A204.1 (cell line): Measurements from ENCODE around the gene MYL3.
"Not testable (repeated sequence)": the region's sequence is repeated elsewhere in the genome, so short reads cannot be mapped to it uniquely, and the experiment has no call there.

ENCODE experiments used
- FAIRE-seq: peaks from 2 replicates; lab custom pipeline; 2012; peaks lifted over from hg19 to GRCh38; lab: Jason Lieb, UNC

The MYL3 gene

GRCh38 chr3:46824211-46824970, 38.9 kb downstream of the MYL3 start:
- no peak for FAIRE-seq

DNA sequence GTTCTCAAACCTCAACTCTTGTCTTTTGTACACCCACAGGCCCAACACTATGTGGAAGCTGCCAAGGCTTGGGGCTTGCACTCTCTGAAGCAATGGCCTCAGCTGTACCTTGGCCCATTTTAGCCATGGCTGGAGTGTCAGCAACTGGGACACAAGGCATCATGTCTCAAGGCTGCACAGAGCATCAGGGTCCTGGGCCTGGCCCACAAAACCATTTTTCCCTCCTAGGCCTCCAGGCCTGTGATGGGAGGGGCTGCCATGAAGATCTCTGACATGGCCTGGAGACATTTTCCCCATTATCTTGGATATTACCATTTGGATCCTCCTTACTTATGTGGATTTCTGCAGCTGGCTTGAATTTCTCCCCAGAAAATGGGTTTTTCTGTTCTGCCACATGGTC, 39.9 kb downstream of the MYL3 start:
- not testable (repeated sequence) for FAIRE-seq

GRCh38 chr3:46821553-46821952, 41.7 kb downstream of the MYL3 start:
- FAIRE-seq, result no peak

DNA sequence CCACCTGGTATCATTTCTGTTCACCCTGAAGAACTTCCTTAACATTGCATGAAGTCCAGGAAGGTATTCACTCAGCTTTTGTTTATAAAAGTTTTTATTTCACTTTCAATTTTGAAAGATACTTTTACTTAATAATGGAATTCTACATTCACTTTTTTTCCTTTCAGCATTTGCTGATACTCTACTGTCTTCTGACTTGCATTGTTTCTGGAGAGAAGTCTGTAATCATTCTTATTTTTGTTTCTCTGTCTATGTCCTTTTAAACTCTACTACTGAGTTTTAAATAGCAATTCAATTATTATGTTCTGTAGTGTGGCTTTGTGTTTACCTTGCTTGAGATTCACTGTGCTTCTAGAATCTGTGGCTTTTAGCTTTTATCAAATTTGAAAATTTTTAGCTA, 42.4 kb downstream of the MYL3 start:
- no peak for FAIRE-seq

- no peak for FAIRE-seq
These were observed 50.9 kb downstream of the MYL3 start for GRCh38 chr3:46812237-46812791.

DNA sequence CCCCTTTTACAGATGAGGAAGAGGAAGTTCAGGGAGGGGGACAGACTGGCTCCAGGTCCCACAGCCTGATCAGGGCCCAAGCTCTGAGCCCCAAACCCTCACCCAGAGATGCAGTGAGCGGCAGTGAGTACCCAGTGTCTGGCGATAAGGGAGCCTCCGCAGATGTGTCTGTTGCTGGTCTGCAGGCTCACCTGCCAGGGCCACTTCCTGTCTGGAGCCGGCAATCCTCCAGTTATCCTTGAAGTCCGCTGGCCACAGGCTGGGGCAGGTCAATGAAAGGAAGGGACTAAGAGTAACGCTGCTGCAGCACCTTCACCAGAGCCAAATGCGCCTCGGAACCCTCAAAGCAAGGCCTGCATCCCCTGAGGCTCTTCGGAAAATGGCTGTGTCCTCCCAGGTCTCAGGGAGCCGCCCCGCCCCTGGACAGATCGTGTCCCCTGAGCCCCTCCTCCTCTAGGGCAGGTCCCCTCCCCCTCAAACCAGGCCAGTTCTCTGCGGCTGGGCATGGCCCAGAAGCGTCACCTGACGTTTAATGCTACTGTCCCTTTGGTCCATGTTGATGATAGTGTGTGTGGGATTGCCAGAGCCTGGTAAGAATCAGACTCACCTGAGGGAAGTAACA, 51.5 kb downstream of the MYL3 start:
- no peak for FAIRE-seq

GRCh38 chr3:46808766-46809165, 54.5 kb downstream of the MYL3 start:
- not testable (repeated sequence) for FAIRE-seq
